LNCAP (cell line): ENCODE data around the gene SYCP2.

Experiments used
- TF ChIP-seq, protein P1 (sequence below): fragments of 450-650 bp; IDR thresholded peaks from 2 replicates; pipeline ENCODE4 v1.5.1; 2017; ENCODE audit warnings: mild to moderate bottlenecking

SYCP2 gene

DNA sequence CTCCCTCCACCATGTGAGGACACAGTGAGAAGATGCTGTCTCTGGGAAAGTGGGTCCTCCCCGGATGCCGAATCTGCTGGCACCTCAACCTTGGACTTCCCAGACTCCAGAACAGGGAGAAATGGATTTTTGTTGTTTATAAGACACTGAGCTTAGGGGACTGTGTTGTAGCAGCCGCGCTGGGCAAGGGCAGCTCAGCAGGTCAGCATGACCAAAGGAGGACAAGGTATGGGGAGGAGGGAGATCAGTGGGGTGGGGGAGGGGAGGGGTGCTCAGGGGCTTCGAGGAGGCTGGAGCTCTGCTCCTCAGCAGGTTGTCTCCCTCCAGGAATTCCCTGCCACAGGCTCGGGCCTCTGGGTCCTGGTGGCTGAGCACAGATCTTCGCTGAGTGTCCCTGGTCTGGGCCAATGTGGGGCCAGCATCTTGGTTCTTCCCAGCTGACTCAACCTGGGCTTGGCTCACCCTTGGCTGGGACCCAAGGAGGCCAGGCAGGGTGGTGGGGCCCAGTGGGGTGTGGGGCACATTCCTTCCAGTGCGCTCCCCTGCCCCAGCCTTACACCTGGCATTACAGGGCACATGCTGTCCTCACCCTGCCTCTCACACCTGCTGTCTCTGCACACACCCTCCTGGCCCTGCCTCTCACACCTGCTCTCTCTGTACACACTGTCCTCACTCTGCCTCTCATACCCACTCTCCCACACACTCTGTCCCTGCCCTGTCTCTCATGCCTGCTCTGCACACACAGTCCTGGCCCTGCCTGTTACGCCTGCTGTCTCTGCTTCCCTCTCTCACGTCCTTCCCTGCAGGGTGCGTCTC, 107.3 kb downstream of the SYCP2 start:
- TF ChIP-seq, protein P1, sequence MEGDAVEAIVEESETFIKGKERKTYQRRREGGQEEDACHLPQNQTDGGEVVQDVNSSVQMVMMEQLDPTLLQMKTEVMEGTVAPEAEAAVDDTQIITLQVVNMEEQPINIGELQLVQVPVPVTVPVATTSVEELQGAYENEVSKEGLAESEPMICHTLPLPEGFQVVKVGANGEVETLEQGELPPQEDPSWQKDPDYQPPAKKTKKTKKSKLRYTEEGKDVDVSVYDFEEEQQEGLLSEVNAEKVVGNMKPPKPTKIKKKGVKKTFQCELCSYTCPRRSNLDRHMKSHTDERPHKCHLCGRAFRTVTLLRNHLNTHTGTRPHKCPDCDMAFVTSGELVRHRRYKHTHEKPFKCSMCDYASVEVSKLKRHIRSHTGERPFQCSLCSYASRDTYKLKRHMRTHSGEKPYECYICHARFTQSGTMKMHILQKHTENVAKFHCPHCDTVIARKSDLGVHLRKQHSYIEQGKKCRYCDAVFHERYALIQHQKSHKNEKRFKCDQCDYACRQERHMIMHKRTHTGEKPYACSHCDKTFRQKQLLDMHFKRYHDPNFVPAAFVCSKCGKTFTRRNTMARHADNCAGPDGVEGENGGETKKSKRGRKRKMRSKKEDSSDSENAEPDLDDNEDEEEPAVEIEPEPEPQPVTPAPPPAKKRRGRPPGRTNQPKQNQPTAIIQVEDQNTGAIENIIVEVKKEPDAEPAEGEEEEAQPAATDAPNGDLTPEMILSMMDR = no peak

- TF ChIP-seq, protein P1 = no peak
Observed at GRCh38 chr20:59825563-59825920, 107.9 kb downstream of the SYCP2 start.

GRCh38 chr20:59824711-59825562, 108.5 kb downstream of the SYCP2 start:
- TF ChIP-seq, protein P1 = no peak

DNA sequence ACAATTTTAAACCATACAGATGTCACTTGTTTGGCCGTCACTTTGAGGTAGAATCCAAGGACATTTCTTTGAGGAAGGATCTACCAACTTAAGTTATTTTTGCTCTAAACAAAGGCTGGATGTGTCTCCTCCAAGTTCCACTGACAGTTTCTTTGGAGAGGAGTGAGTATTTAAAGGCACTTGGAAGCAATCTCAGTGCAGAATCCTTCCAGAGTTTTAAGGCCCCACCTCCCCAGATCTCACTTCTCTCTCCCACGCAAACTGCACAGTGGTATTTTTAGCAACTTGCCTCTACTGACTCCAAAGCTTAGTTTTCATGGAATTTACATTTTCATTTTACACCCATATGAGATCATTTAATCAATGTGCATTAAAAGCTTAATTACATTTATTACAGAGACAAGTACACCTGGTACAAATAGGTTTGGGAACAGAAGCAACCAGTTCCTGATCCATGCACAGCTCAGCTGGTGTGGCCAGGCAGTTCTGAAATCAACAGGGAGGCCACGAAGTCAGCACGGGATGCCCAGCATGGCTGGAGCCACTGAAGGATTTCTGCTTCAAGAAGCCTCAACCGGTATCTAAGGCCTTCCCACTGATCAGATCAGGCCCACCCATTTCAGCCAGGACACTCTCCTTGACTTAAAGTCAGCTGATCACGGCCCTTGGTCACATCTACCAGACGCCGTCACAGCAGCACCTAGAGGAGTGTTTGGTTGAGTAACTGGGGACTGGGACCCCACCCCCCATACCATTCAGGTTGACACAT, 109.8 kb downstream of the SYCP2 start:
- TF ChIP-seq, protein P1 = no peak

GRCh38 chr20:59823030-59823423, 110.4 kb downstream of the SYCP2 start:
- TF ChIP-seq, protein P1 = no peak

GRCh38 chr20:59822291-59823029, 111.0 kb downstream of the SYCP2 start:
- TF ChIP-seq, protein P1 = no peak

- TF ChIP-seq, protein P1 = no peak
Observed at GRCh38 chr20:59821788-59822187, 111.6 kb downstream of the SYCP2 start.
